GM19025 (cell line): ENCODE measurements around the gene DHRS7.

Experiments used
- ATAC-seq: cut with Tn5 transposase; IDR thresholded peaks from one replicate; pipeline ENCODE4 v1.9.1; 2021; ENCODE audit warnings: mild to moderate bottlenecking, low read depth, moderate library complexity; ENCODE audit not compliant: unreplicated experiment

The DHRS7 gene

DNA sequence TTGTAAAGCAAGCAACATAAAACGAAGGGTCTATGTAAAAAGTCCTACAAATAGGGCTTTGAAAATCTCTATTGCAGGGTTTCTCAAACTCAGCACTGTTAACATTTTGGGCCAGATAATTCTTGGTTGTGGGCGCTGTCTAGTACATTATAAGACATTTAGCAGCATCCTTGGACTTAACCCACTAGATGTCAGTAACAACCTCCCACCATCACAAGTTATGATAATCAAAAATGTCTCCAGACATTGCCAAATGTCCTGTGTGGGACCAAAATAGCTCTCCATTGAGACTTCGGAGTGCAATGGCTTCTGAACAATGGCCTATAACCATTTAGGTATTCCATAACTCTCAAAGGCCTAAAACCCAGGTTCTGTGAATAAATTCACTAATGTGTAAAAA is 22.9 kb upstream of the DHRS7 start:
- ATAC-seq: no peak

DNA sequence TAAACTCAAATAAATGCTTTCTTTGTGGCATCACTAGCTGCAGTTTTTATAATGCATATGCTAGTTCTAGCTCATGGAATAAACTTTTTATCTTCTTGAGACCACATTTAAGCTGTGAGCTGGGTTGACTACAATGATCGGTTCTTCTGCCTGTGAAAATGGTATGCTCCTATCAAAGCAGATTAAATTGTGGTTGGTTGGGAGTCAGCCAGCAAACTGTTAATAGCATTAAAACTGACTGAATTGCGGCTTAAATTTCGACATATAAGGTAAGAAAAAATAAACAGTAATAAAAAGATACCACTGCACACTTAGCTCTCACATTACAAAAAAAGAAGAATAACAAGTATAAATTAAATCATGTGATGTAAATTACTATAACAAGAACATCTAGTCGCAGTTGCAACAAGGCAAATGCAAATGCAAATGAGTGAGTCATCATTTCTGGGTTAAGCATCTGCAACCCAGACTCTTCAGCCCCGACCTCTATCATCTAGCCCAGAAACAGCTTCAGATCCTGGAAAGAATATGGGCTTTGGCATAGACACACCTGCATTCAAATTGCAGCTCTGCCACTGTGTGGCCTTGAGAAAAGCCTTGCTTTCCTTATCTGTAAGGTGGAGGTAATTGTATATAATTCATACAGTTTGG is 19.8 kb upstream of the DHRS7 start:
- ATAC-seq: no peak

DNA sequence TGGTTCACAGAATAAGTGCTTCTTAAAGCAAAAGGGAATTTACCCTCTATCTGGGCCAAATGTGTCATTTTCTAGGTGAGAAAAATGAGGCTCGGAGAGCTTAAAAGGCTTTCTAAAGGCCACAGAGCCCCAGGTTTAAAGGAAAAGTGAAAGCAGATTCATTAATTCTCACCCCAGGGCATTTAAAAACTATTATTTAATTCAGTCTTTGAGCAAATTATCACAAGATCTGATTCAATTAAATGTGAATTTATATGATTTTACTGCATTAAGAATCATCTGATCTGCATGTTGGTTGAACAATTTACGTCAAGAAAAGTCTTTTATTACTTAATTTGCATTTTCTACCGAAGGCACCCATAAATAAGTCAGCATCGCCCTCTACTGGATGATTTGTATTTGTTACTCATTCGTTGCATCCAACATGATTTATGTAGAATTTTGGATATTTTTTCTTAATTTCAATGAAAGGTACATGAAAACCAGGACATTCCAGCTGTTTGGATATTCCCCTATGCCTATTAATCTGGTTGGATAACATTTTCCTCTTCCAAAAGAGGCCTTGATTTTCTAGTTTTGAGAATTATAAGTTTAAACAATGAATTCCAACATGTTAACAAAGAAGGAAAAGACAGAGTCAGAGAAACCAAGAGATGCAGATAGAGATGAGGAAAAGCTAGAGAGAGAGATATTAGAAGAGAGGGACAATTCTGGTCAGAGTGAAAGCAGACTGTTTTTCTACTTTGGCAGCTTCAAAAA is 19.1 kb upstream of the DHRS7 start:
- peak; percentile 51 for ATAC-seq

DNA sequence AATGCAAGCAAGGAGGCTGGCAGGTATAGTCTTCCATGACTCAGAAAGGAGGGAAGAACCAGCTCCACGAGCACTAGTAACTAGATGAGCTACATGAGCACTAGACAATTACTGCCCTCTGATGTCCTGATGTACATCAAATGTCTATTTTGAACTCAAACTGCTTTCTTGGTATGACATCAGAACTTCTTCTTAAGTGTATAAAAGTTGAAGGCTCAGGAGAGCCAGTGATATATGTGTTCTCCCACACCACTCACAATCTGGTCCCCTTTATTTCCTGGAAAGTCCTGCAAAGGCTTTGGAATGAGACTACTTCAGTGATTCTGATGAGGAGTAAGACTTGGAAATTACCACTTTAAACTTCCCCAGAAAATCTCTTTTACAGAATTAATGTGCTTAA is 18.5 kb upstream of the DHRS7 start:
- ATAC-seq: peak; percentile 42

DNA sequence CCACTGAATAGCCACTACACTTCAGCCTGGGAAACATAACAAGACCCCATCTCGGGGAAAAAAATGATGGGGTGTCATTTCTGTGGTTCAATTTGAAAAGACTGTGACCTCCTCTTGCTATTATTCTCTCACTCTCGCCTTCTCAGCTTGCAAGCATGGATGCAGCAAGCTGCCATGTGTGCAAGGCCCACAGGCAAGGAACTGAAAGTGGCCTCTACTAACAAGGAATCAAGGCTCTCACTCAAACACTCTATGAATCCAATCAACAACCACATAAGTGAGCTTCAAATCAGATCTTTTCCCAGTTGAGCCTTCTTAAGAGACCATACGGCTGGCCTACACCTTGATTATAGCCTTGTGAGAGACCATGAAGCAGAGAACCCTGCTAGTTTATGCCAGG is 17.9 kb upstream of the DHRS7 start:
- no peak for ATAC-seq

DNA sequence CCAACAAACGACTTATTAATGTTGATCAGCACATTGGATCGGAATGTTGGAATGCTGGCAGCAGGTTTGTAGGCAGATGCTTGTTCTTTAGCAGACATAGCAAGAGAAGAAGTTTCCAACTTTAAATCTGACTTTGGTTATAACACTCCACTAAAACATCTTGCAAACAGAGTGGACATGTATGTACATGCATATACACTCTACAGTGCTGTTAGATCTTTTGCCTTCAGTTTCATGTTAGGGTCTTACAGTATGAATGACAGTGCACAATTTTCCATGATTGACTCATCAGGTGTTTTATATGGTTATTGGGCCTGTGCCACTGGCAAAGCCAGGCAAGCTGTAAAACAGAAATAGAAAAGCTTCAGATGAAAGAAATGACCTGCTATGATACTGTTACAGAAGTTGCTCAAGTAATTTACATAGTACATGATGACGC is 14.3 kb upstream of the DHRS7 start:
- no peak for ATAC-seq

DNA sequence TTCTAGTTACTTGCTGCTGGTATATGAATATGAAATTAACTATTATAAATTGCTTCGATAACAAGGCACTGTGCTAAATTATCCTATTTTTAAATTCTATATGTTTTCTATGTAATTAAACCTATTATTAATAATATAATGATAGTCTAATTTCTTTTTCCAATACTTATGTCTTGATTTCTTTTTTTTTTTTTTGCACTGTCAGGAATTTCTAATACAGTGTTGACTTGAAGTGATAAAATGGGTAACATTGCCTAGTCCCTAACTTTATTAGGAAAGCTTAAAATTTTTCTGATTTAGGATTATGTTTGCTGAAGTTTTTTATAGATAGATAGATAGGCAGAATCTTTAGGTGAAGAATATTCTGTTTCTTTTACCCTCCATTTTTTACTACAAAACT is 13.6 kb upstream of the DHRS7 start:
- ATAC-seq: no peak

DNA sequence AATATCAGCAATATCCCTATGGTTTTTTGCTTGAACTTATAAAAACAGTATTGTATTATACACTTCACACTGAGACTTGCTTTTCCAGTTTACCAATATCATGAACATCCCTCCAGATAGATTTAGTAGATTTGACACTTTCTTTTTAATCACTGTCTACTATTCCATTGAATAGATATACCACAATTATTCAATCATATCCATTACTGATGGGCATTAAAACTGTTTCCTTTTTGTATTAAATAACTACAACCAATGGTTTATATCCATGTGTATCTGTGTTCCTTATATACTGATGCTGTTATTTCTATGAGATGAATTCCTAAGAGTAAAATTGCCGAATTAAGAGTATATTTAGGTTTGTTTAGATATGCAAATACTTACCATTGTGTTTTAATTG is 13.0 kb upstream of the DHRS7 start:
- ATAC-seq: no peak

DNA sequence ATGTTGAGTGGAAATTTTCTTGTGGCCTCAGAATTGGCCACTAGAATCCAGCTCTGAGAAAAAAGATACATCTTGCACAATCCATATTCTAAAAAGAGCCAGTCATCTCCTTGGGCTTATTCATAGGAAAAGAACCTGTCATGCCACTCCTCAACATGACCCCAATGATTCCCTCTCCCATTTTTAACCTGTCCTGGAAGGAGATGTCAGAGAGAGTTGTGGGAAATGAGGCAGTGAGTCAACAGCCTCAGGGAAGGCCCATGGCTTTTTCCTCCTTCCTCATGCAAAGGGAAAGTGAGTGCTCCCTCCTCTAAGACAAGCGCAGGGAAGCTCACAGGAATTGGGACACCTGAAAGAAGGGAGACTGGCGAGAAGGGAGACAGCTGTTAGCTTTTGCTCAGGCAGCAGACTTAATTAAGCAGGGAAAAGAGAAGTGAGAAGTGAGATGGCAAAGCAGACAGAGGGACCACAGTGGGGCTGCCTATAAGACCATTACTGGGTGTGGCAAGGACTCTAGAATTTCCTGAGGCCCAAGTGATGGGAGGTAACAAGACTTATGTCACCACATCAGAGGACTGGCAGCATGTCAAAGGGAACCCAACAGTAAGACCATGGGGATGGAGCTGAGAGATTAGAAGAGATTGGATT is 10.2 kb upstream of the DHRS7 start:
- no peak for ATAC-seq

DNA sequence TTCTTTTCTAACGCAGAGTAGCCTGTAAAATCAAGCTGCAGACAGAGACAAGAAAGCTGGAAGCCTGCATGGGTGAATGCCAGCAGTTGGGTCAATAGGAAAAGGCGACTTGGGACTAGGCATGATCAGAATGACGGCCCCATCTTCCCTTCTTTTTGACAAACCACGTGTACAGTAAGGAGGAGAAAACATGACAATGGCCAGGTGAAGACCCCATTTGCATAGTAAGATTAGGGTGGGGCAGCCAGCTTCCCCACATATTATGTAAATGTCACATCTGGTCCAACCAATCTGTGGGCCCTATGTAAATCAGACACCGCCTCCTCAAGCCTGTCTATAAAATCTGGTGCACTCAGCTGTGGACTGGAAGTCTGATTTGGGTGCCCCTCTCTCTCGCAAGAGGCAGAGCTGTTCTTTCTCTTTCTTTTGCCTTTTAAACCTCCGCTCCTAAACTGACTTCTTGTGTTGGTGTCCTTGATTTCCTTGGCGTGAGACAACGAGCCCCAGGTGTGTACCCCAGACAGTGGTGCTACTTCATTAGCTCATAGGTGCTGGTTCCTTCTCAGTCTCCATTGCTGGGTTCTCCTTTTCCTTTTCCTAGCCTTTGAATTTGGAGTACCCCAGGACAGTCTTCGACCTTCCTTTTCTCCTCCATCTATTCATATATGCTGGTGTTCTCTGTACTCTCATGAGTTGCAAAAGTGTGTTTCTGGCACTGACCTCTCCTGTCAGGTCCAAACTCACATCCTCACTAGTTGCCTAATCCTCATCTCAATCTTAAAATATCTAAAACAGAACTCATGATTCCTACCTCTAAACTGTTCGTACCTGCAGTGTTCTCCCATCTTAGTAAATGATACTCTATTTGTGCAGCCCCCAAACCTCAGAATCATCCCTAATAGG is 9.4 kb upstream of the DHRS7 start:
- no peak for ATAC-seq

DNA sequence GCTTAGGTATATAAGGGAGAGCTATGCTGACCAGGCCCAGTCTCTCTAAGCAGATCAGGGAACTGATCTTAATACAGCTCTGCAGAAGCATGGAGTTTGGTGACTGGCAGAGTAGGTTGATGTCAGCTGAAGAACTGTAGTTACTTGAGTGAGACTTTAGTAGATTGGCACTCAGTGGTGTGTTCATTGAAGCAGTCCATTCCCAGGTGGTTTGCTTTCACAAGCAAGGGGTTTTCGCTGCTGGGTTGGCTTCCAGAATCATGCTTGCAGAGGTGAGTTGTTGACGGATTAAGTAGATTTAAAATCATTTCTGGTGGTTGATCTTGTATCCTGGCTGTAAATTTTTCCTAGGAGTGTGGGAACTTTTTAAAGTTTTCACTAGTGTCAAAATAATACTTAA is 6.5 kb upstream of the DHRS7 start:
- no peak for ATAC-seq

DNA sequence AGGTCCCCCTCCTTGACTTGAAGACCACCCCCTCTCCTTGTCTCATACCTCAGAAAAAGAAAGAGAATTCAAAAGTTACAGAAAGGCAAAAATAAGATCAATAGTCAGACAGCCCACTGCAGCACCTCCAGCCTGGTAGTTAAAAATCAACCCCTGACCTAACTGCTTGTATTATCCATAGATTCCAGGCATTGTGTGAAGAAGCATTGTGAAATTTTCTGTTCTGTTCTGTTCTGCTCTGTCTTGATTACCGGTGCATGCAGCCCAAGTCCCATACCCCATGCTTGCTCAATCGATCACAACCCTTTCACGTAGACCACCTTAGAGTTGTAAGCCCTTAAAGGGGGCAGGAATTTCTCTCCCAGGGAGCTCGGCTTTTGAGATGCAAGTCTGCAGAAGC is 5.8 kb upstream of the DHRS7 start:
- no peak for ATAC-seq

DNA sequence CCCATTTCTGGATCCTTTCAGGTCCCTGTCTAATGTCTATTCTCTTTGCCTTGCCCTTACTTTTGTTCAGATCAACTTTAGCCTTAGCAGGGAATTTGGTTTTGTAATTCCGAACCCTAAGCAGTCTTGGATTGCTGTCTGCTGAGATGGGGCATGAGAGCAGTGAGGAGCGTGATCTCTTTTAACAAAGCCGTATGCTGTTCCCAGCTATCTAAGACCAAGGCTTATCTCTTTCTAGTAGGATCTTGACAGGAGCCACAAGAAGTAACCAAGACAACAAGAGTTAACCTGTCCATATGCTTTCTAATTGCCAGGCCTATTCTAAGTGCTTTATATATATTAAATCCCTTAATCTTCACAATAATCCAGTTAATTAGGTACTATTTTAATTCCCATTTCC is 4.5 kb upstream of the DHRS7 start:
- ATAC-seq: no peak

DNA sequence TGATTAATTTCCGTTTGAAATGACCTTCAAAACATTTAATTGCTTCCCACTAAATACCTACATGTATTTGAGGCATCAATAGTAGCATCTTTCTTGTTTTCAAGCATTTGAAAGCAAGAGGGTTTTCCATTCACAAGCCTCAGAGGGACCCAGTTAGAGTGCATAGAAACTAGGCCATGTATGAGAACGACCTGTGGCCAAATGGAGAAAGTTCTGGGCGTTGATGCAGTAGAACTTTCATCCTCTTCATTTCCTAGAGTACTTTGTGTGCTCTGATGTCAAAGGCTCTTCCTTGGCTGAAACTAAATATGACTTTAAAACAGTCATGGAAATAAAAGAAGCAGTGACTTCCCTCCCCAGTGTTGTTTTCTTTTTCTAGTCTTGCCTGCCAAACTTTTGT is 944 bp upstream of the DHRS7 start:
- ATAC-seq: no peak

DNA sequence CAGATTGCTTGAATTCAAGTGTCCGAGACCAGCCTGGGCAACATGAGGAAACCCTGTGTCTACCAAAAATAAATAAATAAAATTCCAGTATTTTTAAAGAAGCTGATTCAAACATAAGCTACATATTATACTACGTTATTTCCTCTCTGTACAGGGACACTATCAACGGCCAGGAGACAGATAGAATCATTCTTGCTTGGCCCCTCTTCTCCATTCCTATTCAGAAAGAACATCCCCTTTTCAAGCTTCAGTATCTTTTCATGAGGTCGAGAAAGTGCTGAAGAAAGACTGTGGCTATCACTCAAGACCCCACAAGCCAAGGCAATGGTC is 314 bp upstream of the DHRS7 start:
- no peak for ATAC-seq

DNA sequence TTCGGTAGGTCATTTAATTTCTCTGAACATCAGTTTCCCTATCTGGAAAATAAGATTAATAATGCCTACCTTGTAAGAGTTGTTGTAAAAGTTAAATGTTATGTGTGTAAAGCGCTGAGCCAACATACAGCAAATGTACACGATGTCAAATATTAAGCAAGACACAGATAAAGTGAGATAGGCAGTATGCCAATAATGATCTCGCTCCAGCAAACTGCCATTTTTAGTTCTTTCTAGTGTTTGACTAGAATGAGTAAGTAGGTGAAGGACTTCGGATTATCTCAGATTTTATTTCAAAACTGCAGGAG is 840 bp downstream of the DHRS7 start:
- ATAC-seq: peak; percentile 1

DNA sequence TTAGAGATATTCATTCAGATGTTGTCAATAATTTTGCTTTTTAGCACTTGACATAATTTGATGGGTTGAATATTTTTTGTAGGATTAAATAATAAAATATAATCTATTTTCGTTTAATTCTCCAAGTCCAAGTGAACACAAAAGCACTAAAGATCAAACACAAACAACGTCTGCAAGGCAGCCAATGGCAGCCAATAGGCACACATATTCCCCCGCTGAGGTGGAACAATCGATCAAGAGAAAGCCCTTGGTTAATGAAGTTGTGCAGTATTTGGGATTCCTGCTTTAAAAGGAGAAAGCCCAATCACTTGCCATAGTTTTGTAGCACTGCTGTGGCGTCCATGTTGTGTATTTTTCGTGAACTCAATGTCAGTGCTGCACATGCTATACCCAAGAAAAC is 1.5 kb downstream of the DHRS7 start:
- ATAC-seq: no peak

DNA sequence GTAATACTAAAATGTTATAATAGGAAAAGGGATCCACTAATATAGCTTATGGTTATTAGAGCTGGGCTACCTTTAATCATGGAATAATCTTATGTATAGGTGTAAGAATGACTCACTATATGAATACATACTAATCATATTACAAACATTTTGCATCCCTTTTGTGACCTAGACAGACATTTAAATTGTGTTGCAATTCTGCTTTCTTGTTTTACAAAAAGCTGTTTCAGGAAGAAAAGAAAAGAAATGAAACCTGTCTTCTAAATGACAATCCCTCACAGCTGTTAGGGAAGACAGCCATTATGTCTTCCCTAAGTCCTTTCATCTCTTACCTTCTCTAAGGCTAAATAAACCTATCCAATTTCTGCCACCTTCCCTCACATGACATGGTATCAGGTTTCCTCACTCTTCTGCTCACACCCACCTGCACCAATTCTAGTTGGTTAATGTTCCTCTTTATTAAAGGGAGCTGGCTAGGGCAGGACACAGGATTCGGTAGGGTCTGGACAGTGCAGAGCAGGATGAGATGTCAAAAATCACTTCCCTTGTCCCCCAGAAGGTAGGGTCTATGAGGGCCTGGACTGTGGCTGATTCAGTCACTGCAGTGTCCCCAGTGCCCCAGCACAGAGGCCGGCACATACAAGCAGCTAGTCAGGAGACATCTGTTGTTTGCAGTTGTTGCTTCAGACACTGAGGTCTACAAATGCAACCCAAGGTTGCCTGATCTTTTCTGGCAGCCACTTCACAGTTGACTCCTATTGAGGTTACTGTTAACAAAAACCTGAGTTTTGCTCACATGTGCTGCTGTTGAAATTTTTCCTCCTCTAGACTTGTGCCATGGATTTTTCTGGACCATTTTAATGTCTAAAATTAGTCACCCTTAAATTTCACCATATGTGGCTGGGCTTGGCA is 3.7 kb downstream of the DHRS7 start:
- ATAC-seq: no peak

DNA sequence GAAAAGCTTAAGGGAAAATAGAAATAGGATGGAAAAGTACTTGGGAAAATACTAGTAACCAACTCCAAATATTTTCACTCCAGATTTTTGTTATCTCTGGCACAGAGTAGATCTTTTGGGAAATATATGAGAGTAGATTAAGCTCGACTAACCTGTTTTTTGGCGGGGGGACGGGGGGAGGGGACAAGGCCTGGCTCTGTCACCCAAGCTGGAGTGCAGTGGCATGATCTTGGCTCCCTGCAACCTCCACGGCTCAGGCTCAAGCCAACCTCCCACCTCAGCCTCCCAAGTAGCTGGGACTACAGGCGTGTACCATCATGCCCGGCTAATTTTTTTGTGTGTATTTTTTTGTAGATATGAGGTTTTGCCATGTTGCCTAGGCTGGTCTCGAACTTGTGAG is 4.8 kb downstream of the DHRS7 start:
- ATAC-seq: no peak

DNA sequence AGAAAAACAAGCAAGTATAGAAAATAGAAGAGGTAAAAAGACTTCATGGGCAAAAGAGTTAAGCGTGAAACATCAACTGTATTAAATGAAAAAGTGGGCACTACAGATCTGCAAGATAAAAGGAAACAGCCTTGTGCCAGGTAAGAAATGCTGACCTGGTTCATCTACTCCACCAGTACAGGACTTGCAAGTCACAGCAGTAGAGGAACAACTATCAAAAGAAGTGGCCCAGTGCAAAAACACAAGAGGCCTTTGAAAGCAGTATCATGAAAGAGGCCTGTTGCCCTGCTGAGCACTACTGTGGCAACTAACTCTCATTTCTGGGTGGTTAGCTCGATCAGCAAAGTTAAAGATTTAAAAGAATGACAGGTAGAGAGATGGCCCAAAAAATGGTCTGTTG is 10.5 kb downstream of the DHRS7 start:
- no peak for ATAC-seq
